ENCODE results near the gene RHOB. TPM values are rescaled to one million over a fixed set of nuclear protein-coding genes. Genes with fewer than 3 reads are reported as not detected.
A peak's percentile ranks its signal among the peaks of the same experiment; 100 is the strongest.
"Not testable (repeated sequence)": the region's sequence is repeated elsewhere in the genome, so short reads cannot be mapped to it uniquely, and the experiment has no call there.

RHOB gene
- total RNA-seq, 1 donor from 2014 or later: 217 TPM

DNA sequence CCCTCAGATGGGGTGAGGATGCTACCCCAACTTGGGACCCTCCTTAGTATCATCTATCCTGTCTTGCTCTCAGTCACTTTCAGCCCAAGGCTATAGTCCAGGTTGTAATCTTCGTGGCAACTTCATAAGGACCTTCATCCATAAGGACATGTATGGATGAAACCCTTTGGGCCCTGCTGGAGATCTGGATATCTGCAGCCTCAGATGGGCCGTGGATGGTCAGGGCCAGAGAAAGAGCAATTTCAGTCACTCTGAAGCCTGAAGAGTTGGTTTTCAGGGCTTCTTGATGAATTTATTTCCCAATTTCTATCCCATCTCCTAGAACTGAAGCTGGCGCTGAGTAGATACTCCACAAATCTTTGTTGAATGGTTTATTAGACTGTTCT is 28.7 kb downstream of the RHOB start:
- DNase-seq: no peak

DNA sequence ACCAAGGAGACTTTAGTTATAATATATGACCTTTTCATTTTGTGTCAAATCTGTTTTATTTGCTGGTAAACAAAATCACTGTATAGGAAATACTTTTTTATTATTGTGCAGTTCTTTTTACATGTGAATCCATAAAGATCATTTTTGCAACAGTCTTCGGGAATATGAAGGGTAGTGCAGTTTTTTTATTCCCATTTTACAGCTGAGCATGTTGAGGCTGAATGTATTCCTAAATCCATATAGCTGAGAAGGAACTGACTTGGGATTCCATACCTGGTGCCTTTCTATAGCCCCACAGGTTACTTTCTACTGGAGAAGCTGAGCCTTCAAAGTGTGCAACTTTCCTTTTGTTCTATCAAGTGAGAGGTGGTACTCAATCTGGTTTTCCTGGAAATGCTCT is 29.6 kb downstream of the RHOB start:
- no peak for DNase-seq

DNA sequence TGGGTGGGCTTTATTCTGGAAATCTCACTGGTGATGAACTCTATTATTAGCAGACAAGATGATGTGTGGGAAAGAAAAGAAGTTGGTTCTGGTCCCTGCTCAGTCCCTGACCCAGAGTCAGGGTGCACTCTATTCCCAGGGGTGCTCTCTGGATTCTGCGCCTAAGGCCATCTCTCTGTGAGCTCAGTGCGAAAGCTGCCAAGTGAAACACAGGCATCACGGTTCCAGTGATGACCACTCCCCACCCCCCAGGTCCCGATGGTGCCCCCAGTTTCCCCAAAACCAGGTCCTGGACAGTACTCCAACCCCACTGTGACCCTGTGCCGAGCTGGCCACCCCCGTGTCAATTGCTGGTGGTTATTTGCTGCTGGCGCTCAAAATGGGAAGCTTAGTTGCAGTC is 30.1 kb downstream of the RHOB start:
- DNase-seq: no peak

DNA sequence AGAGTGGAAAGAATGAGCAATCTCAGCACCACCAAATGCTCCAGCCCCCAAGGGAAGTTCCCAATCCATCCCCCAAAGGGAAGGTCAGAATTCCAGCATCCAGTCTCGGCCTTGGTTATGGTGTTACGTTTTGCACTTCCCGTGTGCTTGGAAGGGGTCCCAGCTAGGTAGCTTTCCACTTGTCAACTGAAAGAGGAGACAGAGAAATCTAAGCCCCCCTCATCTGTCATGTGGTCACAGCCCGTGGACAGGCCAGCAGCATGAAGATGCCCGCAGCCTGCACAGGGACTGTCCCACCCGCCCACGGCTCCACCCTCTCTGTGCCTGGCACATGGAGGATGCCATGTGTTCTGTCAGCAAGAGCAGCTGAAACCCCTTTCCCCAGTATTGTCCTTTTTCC is 32.1 kb downstream of the RHOB start:
- no peak for DNase-seq

DNA sequence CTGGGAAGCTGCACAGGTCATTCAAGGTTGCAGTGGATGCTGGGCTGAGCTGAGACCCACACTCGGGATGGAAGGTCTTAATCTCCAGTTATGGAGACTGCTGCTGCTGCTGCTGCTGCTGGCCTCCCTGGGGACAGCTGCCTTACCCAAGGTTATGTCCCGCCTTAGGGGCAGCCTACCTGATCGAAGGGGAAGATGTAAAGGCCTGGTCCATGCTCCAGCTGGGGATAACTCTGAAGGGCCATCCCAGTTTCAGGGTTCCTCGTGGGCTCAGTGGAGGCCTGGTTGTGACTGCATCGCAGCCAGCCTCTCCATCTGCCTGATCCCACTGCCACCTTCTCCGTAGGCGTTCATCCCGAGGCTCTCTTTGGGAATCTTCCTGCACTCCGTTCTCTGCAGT is 33.0 kb downstream of the RHOB start:
- no peak for DNase-seq

DNA sequence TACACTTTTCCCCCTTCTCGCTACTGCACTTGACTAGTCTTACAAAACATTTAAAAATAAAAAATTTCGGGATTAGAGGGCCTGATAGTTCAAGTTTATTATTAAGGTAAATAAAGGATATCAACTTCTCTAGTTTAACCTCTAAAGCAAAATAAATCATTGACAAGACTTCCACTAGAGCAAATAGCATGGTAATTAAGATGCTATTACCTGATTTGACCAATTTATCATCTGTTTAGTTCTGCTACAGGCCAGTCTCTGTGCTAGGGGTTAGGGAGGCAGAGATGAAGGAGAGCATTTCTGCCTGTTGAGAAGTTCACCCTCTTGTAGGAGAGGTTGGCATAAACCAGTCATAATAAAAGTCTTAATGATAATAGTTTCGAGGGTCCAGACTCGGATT is 34.0 kb downstream of the RHOB start:
- no peak for DNase-seq

DNA sequence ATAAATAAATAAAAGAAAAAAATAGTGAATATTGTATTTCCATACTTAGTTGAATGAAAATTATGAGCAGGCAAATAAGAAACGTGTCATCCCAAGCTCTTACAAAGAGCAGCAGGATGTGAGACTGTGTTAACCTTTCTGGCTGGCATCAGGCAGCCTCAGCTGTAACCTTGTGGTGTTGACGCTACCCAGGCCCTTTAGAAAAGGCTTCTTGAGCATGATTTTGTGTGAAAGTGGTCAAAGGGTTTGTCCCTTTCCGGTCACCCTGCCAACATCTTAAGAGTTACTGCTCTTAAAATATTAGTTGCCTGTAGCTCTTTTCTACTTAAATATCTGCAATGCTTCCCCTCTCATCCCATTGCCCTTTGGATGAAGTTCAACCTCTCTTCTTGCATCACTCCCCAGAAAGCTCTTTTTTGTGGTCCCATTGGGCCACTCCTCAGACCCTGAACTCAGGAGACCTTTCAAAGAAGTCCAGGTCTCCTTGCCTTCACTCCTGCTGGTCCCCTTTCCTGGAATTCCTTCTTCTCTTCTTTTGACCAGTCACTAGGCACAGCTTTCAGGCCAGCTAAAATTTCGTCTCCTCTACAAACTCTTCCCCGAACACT is 35.0 kb downstream of the RHOB start:
- DNase-seq: no peak

DNA sequence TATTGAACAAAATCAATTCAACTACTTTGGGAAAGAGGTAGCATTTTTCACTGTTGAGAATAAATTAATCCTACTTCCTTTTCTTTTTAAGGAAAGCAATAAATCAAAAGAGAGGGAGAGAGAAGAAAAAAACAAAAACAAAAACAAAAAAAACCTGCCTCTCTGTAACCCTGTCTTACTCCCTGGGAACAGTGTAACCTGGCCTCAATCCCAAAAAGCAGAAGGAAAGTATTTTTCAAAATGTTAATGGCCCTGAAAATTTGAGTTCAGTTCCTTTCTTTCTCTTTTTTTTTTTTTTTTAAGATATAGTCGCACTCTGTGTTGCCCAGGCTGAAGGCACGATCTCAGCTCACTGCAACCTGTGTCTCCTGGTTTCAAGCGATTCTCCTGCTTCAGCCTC is 35.9 kb downstream of the RHOB start:
- DNase-seq: no peak

DNA sequence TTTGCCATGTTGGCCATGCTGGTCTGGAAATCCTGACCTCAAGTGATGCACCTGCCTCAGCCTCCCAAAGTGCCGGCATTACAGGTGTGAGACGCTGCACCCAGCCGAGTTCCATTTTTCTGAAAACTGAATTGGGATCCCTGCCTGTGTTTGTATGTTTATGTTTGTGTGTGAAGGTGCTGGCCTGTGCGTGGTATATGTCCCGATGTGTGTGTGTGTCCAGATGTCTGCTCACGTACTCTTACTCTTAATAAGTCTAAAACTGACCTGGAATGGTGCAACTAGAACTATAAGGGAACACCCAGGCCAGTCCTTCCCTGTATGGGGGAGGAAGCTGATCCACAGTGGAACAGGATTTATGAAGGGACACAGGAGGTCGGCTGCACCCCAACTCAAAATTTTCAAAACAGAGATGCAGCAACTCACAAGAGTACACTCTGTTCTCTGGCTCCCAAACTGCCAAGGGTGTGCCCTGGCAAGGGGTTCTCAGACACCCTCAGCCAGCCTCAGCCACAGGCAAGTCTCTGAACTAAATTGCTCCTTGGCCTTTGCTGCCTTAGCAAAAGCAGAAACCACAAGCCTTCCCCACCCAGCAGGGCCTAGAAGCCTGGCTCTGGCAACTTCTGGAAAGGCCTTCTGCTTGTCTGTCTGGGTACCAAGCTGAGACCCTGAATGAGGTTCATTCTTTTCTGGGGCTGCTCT is 36.5 kb downstream of the RHOB start:
- DNase-seq: no peak

DNA sequence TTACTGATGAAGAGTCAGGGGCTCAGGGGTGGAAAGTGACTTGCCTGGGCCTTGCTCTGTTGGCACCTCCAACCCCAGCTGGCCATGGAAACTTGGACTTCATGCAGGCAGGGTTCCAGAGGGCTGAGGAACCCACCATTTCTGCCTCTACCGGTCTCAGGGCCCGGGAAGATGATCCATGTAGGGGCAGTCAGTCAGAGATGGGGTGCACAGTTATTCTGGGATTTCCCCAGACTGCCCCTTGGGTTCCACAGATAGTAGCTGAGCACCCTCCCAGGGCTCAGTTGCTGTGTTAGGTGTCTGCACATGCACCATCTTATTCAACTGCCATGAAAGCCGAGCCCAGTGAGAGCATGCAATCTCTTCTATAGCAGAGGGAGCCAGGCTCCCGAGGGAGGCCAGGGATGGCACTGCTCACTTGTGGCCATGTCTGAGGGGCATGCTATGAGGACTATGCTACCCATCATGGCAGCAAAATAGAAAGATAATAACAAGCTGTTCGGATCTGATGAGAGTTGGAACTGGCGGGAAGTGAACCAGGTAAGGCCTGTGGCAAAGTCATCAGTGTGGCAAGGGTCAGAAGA is 37.3 kb downstream of the RHOB start:
- DNase-seq: no peak

DNA sequence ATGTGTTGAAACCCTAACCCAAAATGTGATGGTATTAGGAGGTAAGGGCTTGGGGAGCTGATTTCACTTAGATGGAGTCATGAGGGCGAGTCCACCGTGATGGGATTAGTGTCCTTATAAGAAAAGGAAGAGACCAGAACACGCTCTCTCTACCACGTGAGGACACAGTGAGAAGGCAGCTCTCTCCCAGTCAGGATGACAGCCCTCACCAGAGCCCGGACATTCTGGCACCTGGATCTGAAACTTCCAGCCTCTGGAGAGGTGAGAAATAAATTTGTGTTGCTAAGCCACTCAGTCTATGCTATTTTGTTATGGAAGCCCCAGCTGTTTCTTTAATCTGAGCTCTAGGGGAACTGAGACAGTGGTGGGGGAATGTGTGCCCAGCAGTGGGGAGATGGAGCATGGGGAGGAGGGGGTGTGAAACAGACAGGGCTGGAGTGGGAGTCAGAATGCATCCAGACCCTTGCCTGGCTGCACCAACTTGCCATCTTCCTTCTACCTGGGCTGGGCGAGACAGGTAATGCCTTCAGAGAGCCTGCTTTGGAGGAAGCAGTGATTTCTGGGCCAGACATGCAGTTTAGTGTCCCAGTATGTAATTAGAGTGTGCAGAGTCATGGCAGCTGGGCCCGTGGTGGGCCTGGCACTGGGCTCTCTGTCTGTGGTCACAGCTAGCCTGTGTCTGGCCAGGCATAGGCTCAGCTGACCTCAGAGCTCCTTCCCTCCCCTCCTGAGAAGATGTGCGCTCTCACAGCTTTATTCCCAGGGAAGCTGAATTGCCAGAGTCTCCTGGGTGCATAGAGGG is 38.1 kb downstream of the RHOB start:
- no peak for DNase-seq

DNA sequence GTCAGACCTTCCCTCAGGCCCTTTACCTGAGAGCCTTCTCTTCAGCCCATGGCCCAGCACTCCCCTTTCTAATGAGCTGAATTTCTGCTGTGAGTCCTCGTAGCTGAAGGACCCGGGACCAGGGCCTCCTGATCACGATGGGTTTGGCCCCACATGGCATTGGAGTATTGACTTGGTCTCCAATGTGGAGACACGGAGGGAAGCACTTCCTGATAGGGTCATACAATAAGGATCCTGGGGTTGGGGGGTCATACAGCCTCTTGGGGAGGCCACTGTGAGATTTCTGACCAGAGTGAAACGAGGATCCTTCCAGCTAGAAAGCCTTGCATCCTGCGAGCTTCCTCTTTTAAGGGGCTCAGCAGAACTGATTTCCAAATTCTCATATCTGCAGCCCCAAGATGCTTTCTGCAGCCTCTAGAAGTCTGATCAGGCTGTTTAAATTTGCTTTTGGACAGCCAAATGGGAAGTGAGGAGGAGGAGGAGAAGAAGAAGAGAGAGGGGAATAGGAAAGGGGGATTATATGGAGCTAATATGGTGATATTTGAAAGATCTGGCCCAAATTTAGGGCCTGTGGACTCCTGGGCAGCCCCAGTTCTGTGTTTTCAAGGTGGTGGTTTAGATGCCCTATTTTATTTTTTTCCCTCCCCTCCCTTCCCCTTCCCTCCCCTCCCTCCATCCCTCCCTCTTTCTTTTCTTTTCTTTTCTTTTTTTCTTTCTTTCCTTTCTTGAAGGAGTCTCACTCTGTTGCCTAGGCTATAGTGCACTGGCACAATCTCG is 38.9 kb downstream of the RHOB start:
- DNase-seq: no peak

DNA sequence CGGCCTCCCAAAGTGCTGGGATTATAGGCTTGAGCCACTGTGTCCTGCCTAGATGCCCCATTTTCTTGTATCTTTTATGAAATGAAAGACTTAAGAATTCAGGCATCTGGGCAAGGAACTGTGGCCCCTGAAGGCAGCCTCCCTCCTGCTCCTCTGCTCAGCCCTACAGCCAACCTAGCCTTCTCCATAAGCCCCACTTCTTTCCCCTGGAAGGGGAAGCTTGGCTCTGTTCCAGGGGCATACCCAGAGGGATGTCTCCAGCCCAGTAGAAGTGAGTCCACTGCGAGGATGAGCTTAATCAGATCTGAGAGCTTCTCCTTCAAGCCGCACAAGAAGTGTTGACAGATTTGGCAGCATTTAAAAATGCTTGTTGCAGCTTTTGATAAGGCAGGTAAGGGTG is 39.7 kb downstream of the RHOB start:
- DNase-seq: no peak

DNA sequence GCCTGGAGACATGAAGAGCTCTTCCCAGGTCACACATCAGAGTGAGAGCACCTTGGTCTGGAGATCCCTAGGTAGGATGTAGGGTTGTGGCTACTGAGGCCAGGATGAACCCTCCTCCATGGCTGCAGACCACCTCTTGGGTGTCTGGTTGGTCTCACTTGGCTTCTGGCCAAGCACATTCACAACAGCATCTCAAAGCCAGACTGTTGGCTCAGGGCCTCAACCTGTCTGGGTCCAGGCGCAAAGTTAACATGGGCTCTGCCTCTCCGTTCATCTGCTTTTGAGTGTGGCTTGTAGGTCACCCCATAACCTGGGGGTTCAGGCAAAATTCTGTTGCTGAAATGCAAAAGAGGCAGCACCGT is 40.1 kb downstream of the RHOB start:
- DNase-seq: no peak

DNA sequence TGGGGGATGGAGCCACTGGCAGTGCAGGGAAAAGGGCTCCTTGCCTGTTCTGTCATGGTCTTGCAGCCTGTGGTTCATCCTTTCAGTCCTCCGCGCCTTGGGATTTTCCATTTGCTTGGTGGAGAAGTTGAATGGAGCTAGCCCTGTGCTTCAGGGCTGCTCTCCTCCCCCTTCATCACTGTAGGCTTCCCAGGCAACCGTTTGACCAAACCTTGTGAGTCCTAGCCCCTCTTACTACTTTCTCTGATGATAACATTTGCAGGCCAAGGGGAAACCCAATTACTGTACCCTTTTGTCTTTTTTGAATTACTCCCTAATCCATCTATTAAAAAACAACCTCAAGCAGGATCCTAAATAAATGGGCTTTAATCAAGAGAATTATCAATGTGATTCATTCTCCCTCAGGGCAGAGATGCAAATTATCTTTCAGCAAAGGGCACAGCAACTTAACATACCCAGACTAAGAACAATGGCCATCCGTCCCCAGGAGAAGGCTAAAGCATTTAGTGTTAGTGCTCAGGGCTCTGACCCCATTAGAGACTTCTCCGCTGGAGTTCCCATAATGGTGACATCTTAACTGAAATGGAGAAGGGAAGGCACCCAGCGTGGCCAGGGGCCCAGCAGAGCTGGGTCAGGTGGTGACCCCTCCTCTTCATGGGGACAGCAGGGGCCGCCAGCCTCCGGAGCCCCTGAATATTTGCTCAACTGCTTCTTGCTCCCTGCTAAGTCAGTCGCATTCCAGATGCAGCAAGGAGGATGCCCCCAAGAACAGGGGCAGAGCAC is 40.7 kb downstream of the RHOB start:
- DNase-seq: no peak

DNA sequence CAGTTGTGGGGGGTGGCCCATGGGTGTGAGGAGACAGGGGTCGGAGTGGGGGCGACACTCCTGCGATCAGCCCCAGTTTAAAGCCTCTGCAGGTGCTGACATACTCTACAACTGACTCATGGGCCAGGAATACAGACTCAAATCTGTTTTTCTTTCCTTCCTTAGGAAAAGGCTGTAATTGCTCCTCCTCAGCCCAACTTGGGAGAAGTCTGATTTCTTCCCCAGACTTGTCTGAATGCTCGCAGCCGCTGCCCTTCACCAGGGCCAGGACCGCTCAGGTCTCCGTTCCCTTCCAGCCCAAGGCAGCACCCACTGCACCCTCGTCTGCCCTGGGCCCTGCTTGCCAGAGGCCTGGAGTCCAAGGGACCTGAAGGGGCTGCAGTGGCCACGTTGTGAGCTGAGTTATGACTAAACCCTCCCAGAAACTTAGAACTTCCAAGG is 41.3 kb downstream of the RHOB start:
- no peak for DNase-seq

DNA sequence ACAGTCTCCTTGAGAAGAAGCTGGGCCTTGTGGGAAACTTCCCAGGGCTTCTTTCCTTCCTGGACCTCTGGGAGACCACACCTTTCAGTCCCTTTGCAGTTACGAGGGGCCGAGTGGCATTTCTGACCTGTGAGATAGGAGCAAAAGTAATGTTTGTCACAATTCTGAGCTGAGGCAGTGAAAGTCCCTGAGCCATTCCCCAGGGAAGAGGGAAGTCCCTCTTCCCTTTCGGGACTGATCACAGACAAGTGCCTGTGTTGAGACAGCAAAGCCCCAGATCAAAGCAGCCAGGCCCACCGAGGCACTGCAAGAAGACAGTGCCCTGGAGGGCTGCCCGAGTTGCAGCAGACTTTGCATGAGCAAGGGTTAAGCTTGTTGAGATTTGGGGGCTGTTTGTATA is 41.9 kb downstream of the RHOB start:
- DNase-seq: no peak

DNA sequence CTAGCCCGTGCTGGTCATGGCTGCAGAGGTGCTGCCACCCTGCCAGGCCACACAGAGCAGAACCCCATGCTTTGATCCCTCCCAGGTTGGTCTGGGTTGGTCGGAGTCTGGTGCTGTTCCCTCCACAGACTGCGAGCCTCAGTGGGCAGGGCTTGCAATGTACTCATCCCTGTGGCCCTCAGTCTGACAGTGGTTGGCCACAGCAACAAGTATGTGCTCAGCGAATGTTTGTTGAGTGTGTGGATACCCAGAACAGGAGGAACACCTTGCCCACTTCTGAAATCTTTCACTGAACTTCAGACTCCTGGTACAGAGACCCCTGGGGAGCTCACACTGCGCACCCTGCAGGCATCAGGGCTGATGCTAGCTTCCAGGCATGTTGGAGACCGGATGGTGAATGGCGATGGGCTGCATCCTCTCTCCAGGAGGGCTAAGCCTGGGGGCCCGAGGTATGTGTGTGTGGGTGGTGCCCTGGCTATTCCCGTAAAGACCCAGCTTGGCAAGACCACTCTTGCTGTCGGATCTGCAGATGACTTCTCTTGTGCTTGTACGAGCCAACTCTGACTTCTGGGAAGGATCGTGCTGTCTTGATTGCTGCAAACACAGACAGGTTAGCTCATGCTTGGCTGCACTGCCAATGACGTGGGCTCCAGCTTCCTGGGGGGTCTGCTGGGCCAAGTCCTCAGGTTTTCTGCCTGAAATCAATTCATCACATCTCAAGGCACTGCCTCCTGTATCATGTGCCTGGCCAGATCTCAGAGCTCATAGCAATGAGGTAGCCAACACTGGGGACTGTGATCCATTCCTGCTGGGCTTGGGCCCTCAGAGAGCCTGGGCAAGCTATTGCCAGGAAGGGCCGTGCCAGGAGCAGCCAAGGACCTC is 43.7 kb downstream of the RHOB start:
- DNase-seq: peak; percentile 85

DNA sequence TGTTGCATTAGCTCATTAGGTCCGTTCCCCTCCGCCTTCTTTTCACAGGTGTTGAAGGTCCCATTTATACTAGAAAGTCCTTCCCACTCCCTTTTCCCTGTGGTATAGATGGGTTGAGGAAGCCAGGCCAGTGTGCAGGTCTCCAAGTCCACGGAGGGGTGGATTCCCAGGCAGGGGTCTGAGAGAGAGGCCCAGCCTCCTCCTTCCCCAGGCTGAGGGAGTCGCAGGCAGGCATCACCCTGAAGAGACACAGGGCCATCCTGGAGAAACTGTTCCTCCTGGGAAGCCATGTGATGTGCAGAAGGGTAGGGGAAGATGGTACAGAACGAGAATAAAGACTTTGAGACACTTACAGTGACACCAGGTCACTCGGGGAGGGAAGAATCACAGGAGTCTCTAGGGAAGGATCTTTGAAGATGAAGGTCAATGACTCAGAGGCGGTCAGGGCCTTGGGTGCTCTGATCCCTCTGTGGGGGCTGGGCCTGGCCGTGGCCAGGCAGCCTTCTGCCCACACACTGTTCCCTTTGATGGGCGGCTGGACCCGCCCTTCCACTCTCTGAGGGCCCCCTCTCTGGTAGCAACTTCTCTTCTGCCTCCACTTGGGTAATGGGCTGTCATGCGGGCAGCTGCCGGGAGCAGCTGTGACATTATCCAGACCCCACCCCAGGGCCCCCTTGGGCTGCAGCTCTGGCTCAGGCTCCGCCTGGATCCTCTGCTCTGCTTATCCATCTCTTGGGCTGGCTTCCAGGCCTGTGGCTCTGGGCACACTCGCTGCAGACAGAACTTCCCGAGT is 45.1 kb downstream of the RHOB start:
- DNase-seq: peak; percentile 87

DNA sequence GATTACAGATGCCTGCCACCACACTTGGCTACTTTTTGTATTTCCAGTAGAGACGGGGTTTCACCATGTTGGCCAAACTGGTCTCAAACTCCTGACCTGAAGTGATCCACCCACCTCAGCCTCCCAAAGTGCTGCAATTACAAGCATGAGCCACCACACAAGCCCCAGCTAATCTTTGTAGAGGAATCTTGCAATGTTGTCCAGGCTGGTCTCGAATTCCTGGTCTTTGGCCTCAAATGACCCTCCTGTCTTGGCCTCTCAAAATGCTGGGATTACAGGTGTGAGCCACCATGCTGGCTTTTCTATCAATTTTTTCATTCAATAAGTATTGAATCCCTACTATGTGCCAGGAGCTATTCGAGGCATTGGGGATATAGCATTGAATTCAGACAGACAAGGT is 46.2 kb downstream of the RHOB start:
- not testable (repeated sequence) for DNase-seq

Data from tongue (tissue), 2 donors.